Neural crest cell (in vitro differentiated cells): ENCODE measurements around the gene NSUN6. TPM values are rescaled to one million over a fixed set of nuclear protein-coding genes. Genes with fewer than 3 reads are reported as not detected.

Experiments used
- DNase-seq: peaks from one replicate; pipeline ENCODE4 v3.0.0; 2021; ENCODE audit warnings: low read depth, mixed read lengths, low spot score
- H3K27ac Mint-ChIP-seq: one replicate; pipeline ENCODE4 v1.8.0; 2021; ENCODE audit warnings: mild to moderate bottlenecking, mixed read lengths; ENCODE audit not compliant: unreplicated experiment
- H3K27me3 Mint-ChIP-seq: 2 replicates; pipeline ENCODE4 v1.8.0; 2021; ENCODE audit warnings: low read depth, mild to moderate bottlenecking, mixed read lengths
- H3K36me3 Mint-ChIP-seq: 2 replicates; pipeline ENCODE4 v1.8.0; 2021; ENCODE audit warnings: low read depth, mild to moderate bottlenecking, mixed read lengths
- H3K4me1 Mint-ChIP-seq: 2 replicates; pipeline ENCODE4 v1.8.0; 2021; ENCODE audit warnings: mixed read lengths
- H3K4me3 Mint-ChIP-seq: one replicate; pipeline ENCODE4 v1.8.0; 2021; ENCODE audit warnings: mild to moderate bottlenecking, mixed read lengths
- H3K9me3 Mint-ChIP-seq: 2 replicates; pipeline ENCODE4 v1.8.0; 2021; ENCODE audit warnings: mixed read lengths
- CTCF ChIP-seq: fragments of 200-600 bp; sonication (generic); conservative IDR thresholded peaks from 2 replicates; pipeline ENCODE4 v1.5.0; 2021; ENCODE audit warnings: antibody characterized with exemption, mild to moderate bottlenecking
- total RNA-seq: library from RNA; stranded (reverse); gene quantifications from 2 replicates; pipeline ENCODE4 v1.2.1, GENCODE V29; 2021

NSUN6 gene
- total RNA-seq, 1 donor from 2014 or later: 18.4 TPM

GRCh38 chr10:18566177-18566576, 85.2 kb downstream of the NSUN6 start:
- H3K4me1 Mint-ChIP-seq: no peaks in the 10 kb centered on the region
- H3K9me3 Mint-ChIP-seq: no peaks in the 10 kb centered on the region
- no peaks in the 10 kb centered on the region for H3K27me3 Mint-ChIP-seq
- H3K4me3 Mint-ChIP-seq: no peak overlapping the region
- no peak overlapping the region for H3K27ac Mint-ChIP-seq
- H3K36me3 Mint-ChIP-seq: no peaks in the 10 kb centered on the region
- TF ChIP-seq CTCF: no peak
- DNase-seq: no peak

DNA sequence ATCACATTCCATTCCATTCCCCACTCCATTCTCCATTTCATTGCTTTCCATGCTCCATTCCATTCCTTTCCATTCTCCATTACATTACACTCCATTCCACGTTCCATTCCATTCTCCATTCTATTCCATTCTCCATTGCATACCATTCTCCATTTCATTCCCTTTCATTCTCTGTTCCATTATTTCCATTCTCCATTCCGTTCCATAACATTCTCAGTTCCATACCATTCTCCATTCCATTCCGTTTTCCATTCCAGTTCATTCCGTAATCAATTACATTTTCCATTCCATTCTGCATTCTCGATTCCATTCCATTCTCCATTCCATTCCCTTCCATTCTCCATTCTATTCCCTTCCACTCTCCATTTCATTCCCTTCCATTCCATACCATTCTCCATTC, 86.4 kb downstream of the NSUN6 start:
- Mint-ChIP-seq H3K4me1 (no peaks in the 10 kb centered on the region), H3K4me3 (no peak overlapping the region), H3K27me3 (no peaks in the 10 kb centered on the region), H3K36me3 (no peaks in the 10 kb centered on the region), H3K27ac (no peak overlapping the region), H3K9me3 (no peaks in the 10 kb centered on the region)
- no peak for DNase-seq
- no peak for TF ChIP-seq CTCF

GRCh38 chr10:18563003-18563726, 88.2 kb downstream of the NSUN6 start:
- no peaks in the 10 kb centered on the region for H3K36me3 Mint-ChIP-seq
- no peaks in the 10 kb centered on the region for H3K27me3 Mint-ChIP-seq
- no peak for DNase-seq
- TF ChIP-seq CTCF: no peak
- H3K4me3 Mint-ChIP-seq: no peak overlapping the region
- H3K9me3 Mint-ChIP-seq: no peaks in the 10 kb centered on the region
- no peaks in the 10 kb centered on the region for H3K4me1 Mint-ChIP-seq
- no peak overlapping the region for H3K27ac Mint-ChIP-seq

DNA sequence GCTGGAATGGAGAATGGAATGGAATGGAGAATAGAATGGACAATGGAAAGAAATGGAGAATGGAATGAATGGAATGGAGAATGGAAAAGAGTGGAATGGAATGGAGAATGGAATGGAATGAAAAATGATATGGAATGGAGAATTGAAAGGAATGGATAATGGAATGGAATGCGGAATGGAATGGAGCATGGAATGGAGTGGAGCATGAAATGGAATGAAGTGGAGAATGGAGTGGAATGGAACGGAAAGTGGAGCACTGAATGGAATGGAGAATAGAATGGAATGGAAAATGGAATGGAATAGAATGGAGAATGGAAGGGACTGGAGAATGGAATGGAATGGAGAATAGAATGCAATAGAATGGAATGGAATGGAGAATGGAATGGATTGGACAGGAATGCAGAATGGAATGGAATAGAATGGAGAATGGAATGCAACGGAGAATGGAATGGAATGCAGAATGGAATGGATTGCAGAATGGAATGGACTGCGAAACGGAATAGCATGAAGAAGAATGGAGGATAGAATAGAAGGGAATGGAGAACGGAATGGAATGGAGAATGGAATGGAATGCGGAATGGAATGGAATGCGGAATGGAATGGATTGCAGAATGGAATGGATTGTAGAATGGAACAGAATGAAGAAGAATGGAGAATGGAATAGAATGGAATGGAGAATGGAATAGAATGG, 89.4 kb downstream of the NSUN6 start:
- no peak overlapping the region for H3K27ac Mint-ChIP-seq
- DNase-seq: no peak
- H3K27me3 Mint-ChIP-seq: no peaks in the 10 kb centered on the region
- no peaks in the 10 kb centered on the region for H3K9me3 Mint-ChIP-seq
- H3K36me3 Mint-ChIP-seq: no peaks in the 10 kb centered on the region
- TF ChIP-seq CTCF: no peak
- H3K4me1 Mint-ChIP-seq: no peaks in the 10 kb centered on the region
- no peak overlapping the region for H3K4me3 Mint-ChIP-seq

- Mint-ChIP-seq H3K9me3 (no peaks in the 10 kb centered on the region), H3K27me3 (no peaks in the 10 kb centered on the region), H3K36me3 (no peaks in the 10 kb centered on the region), H3K4me3 (no peak overlapping the region), H3K27ac (no peak overlapping the region), H3K4me1 (no peaks in the 10 kb centered on the region)
- TF ChIP-seq CTCF: no peak
- no peak for DNase-seq
Measured at GRCh38 chr10:18557960-18558359, 93.4 kb downstream of the NSUN6 start.
